Measurements from ENCODE around the gene CHPF2. TPM values are rescaled to one million over a fixed set of nuclear protein-coding genes. Genes with fewer than 3 reads are reported as not detected.
A peak's percentile ranks its signal among the peaks of the same experiment; 100 is the strongest.

CHPF2 gene
- total RNA-seq, 2 donors from 2014 or later = 36.2 to 42.7 TPM

- DNase-seq = no peak
- no peaks in the 10 kb centered on the region for H3K9me3 ChIP-seq
- H3K4me3 ChIP-seq = no peak overlapping the region
- H3K9ac ChIP-seq (ENCODE audit: low read depth in 2 of 2, low read length in 2 of 2) = no peak overlapping the region
- no peaks in the 10 kb centered on the region for H3K36me3 ChIP-seq
- no peak for TF ChIP-seq CTCF (IDR thresholded peaks at IDR 0.05)
- H3K27me3 ChIP-seq = peaks cover 3% of the 10 kb centered on the region
- H3K4me1 ChIP-seq = no peaks in the 10 kb centered on the region
- no peak overlapping the region for H3K27ac ChIP-seq
- intact Hi-C loops (cut with DNase I) = no loop called here
Observed at GRCh38 chr7:151264615-151265014, 32.3 kb downstream of the CHPF2 start.

- no peaks in the 10 kb centered on the region for H3K9me3 ChIP-seq
- no peak overlapping the region for H3K9ac ChIP-seq (ENCODE audit: low read depth in 2 of 2, low read length in 2 of 2)
- no peak overlapping the region for H3K27ac ChIP-seq
- no peaks in the 10 kb centered on the region for H3K4me1 ChIP-seq
- no peak overlapping the region for H3K4me3 ChIP-seq
- H3K27me3 ChIP-seq = no peaks in the 10 kb centered on the region
- TF ChIP-seq CTCF (IDR thresholded peaks at IDR 0.05) = no peak
- intact Hi-C loops (cut with DNase I) = no loop called here
- DNase-seq = no peak
- H3K36me3 ChIP-seq = no peaks in the 10 kb centered on the region
Observed at GRCh38 chr7:151265351-151265931, 33.2 kb downstream of the CHPF2 start.

- H3K27ac ChIP-seq = no peak overlapping the region
- intact Hi-C loops (cut with DNase I) = no loop called here
- no peak overlapping the region for H3K4me3 ChIP-seq
- no peak for TF ChIP-seq CTCF (IDR thresholded peaks at IDR 0.05)
- H3K27me3 ChIP-seq = no peaks in the 10 kb centered on the region
- H3K9me3 ChIP-seq = no peaks in the 10 kb centered on the region
- no peak for DNase-seq
- no peaks in the 10 kb centered on the region for H3K36me3 ChIP-seq
- no peaks in the 10 kb centered on the region for H3K4me1 ChIP-seq
- H3K9ac ChIP-seq (ENCODE audit: low read depth in 2 of 2, low read length in 2 of 2) = no peak overlapping the region
Observed at GRCh38 chr7:151269511-151269910, 37.2 kb downstream of the CHPF2 start.

- Histone ChIP-seq H3K4me3 (no peak overlapping the region), H3K27me3 (no peaks in the 10 kb centered on the region), H3K27ac (no peak overlapping the region), H3K4me1 (no peaks in the 10 kb centered on the region), H3K36me3 (no peaks in the 10 kb centered on the region), H3K9me3 (no peaks in the 10 kb centered on the region), H3K9ac (ENCODE audit: low read depth in 2 of 2, low read length in 2 of 2) (no peak overlapping the region)
- intact Hi-C loops (cut with DNase I) = no loop called here
- peak; percentile 48 for DNase-seq
- TF ChIP-seq CTCF (IDR thresholded peaks at IDR 0.05) = no peak
Observed at GRCh38 chr7:151271699-151272355, 39.5 kb downstream of the CHPF2 start.

- H3K9me3 ChIP-seq = no peaks in the 10 kb centered on the region
- H3K36me3 ChIP-seq = no peaks in the 10 kb centered on the region
- H3K4me3 ChIP-seq = no peak overlapping the region
- DNase-seq = no peak
- H3K27me3 ChIP-seq = peaks cover 3% of the 10 kb centered on the region
- no peak overlapping the region for H3K27ac ChIP-seq
- intact Hi-C loops (cut with DNase I) = no loop called here
- no peak overlapping the region for H3K9ac ChIP-seq (ENCODE audit: low read depth in 2 of 2, low read length in 2 of 2)
- no peak for TF ChIP-seq CTCF (IDR thresholded peaks at IDR 0.05)
- H3K4me1 ChIP-seq = no peaks in the 10 kb centered on the region
Observed at GRCh38 chr7:151272405-151272804, 40.1 kb downstream of the CHPF2 start.

Data from colonic mucosa (tissue), 4 donors.